Amniotic epithelial cell (primary cell): ENCODE results near the gene ARAP3.

Source experiments
- DNase-seq: peaks from one replicate; pipeline ENCODE4 v3.0.0-alpha.2; 2010; ENCODE audit warnings: low read depth

ARAP3 gene

DNA sequence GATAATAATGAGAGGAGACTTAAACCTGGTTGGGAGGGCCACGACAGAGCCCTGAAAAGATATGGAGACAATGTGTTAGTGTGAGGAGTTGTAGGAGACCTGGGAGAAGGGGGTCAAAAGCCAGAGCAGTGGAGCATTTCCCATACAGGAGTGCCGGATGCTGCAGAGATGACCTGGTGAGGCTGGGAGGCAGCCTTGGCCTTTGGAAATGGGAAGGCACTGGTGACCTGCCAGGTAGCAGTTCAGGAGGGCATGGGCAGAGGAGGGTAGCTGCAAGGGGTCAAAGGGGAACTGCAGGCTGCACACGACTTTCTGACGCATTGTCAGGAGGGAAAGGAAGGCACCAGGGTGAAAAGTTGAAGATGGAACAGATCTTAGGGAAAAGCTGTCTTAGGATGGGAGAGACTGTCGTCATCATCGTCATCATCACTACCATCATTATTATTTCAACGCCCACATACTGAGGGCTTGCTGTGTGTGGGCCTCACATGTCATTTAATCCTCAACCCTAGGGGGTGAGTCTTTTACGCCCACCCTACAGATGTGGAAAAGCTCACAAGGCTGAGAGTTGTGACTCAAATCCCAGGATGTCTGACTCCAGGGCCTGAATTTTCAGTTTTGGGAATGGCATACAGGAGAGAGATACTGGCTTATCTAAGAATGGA is 13.3 kb downstream of the ARAP3 start:
- no peak for DNase-seq

DNA sequence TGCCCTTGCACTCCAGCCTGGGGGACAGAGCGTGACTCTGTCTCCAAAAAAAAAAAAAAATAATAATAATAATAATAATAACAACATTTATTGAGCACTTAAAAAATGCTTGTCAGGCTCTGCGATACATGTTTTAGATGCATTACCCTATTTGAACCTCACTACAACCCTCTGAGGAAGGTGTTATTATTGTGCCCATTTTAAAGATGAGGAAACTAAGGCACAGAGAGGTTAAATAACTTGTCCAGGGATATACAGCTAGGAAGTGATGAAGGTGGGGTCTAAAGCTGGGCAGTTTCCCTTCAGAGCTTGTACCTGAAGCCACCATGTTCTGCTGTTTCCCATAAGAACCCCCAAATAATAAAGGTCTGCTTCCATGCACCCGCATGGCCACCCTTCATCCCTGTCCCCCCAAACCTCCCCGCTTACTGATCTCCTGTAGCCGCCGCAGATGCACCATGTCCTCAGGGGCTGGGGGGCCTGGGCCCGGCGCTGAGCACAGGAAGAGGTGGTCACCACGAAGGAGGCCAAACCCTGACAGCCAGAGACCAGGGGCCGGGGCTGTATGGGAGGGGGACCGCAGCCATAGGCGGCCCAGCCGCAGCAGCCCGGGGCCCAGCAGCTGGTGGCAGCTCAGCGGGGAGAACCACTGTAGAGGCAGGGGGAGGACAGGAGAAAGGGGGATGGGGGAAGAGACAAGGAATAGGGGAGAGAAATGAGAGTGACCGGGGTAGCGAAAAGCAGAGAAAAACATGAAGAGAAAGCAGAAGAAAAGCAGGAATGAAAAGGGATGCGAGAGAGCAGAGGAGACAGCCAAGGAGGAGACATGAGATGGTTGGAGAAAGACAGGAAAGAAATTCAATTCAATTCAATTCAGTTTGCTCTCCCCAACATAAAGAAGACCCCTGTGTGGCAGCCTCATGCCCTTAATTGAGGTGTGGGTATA is 15.8 kb downstream of the ARAP3 start:
- DNase-seq = no peak

DNA sequence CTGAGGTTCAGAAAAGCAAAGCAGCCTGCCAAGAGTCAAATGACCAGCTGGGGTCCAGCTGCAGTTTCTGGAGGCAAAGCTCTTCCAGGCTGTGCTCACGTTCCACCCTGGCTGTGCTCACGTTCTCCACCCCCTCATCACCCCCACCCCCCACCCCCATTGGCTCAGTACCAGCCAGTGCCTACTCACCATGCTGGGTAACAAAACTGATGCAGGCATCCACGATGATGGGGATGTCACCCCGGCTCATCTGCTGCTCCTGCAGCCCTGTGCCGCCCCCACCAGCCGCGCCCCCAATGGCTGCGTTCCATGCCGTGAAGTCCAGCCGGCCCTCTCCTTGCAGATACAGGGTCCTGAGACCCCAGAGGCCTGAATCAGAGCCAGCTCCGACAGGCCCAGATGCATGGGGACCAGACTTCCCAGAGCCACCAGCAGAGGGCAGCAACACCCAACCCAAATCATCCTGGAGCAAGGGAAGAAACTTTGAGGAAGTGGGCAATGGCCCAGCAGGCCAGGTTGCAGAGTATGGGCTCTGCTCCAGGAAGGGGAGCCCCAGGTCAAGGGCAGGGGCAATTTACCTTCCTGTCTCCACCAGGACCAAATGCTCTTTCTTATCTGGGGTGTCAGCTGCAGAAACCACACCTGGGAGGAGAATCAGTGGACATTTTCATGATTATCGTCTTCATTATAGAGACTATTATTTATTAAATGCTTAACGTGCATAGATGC is 17.1 kb downstream of the ARAP3 start:
- DNase-seq = peak; percentile 57

DNA sequence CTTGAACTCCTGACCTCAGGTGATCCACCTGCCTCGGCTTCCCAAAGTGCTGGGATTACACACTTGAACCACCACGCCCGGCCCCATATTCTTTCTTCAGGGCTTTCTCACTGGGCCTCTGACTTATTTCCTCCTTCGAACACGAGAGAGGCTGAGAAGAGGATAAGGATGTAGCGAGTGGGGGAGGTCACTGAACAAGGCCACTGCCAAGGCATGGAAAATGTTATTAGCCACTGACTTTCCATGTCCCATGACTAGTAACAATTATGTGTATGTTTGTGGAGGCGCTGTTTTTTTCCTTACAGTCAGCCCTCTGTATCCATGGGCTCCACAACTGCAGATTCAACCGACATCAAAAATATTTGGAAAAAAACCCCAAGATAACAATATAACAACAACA is 18.5 kb downstream of the ARAP3 start:
- no peak for DNase-seq

DNA sequence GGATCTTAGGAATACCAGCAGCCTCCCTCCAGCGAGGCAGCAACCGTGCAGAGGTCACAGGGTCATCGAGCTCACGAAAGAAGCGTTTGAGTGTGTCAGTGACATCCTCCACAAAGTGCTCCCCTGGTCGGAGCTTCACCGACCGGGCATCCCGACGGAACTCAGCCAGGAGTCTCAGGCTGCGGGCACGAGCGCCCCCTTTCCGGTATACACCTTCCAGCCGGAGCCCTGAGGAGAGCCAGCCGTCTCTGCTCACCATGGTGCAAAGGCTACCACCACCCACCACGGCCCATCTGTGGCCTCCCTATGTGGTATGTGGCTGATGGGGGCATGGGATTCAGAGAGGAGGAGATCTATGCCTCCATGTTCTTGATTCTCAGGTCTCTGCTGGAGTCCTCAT is 20.0 kb downstream of the ARAP3 start:
- no peak for DNase-seq

DNA sequence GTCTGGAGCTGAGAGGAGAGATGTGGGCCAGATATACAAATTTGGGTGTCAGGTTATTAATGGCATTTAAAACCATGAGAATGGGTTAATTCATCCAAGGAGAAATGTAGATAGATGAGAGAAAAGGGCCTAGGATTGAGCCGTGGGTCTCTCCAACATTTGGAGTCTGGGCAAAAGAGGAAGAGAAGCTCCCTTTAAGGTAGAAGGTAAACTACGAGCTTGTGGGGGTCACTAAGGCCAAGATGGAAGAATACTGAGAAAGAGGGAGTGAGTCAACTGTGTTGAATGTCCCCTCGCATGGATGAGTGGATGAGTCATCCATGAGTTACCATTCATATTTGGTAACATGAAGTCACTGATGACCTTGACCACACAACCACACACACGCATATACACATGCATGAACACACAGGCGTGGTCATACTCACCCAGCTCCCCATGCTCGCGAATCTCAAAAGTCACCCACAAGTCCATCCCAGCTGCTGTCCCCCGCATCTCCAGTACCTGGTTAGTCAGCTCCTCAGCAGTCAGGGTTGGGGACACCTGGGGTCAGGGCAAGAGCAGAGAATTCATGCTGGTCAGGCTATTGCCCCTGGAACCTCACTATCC is 24.0 kb downstream of the ARAP3 start:
- peak; percentile 96 for DNase-seq

DNA sequence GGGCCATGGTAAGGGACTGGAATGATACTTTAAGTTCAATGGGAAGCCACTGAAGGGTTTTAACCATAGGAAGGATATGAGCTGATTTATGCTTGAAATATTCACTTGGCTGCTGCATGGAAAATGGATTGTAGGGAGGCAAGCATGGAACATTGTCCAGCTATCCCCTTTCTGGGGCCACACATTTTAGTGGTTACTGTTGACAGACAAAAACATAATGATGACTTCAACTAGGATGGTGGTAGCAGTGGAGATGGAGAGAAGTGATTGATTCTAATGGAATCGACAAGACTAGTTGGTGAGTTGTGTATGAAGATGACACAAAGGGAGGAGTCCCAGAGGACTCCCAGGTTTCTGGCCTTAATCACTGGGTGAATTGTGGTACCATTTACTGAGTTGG is 24.6 kb downstream of the ARAP3 start:
- no peak for DNase-seq

DNA sequence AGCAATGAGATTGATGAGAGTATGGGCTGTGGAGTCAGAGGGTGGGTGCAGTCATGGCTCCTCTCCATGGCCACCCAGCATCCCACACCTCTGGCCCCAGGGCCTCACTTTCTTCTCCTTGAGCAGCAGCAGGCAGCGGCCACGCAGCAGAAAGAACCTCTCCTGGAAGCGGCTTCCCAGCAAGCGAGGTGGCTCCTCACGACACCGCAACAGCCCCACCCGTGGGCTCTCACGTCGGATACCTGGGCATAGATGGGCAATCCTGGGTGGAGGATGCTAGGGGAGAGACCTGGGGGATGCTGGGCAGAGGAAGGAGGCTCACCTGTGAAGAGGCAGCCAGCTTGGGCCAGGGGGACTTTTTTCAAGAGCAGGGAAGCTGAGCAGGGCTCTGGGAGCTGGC is 25.6 kb downstream of the ARAP3 start:
- DNase-seq = no peak

DNA sequence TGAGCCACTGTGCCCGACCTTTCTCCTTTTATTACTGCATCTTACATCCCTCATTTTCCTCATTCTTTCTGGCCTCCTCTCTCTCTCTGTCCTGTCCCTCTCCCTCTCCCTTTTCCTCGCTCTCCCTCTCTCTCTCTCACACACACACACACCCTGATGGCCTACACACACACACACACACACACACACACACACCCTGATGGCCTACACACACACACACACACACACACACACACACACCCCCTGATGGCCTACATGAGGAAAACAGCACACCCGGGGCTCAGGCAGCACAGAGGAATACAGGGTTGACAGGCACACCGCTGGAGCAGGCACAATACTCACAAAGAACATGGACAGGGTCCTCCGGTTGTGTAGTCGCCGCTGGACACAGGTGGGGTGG is 27.0 kb downstream of the ARAP3 start:
- no peak for DNase-seq

DNA sequence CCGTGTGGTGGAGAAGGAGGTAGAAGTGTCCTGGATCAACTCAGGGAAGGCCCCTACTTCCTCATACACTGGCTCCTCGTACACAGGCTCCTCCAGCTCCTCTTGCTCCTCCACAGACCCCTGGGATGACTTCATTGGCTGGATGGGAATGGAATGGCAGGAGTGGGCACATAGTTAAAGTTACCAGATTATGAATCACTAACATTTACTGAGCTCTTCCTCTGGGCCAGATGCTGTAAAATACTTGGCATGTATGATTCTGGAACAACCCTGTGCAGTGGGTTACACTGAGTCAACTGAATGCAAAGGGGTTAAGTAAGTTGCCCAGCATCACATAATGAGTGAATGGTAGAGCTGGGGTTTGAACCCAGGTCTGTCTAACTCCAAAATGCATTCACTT is 27.7 kb downstream of the ARAP3 start:
- peak; percentile 84 for DNase-seq

DNA sequence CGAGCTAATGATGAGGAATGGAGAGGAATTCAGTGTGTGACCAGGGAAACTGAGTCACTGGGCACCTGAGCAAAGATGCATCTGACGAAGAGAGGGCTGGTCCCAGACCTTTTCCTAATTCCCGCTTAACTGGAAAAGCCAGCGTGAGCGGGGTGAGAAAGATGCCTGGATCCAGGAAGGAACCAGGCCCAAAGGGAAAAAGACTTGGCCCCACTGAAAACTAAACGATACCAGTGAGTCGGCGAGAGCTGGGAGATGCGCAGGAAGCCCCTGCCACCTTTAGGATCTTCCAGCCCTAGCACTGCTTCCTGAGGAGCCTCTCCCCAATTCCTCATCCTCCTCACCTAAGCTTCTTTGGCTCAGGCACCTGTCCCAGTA is 30.3 kb downstream of the ARAP3 start:
- DNase-seq = no peak

DNA sequence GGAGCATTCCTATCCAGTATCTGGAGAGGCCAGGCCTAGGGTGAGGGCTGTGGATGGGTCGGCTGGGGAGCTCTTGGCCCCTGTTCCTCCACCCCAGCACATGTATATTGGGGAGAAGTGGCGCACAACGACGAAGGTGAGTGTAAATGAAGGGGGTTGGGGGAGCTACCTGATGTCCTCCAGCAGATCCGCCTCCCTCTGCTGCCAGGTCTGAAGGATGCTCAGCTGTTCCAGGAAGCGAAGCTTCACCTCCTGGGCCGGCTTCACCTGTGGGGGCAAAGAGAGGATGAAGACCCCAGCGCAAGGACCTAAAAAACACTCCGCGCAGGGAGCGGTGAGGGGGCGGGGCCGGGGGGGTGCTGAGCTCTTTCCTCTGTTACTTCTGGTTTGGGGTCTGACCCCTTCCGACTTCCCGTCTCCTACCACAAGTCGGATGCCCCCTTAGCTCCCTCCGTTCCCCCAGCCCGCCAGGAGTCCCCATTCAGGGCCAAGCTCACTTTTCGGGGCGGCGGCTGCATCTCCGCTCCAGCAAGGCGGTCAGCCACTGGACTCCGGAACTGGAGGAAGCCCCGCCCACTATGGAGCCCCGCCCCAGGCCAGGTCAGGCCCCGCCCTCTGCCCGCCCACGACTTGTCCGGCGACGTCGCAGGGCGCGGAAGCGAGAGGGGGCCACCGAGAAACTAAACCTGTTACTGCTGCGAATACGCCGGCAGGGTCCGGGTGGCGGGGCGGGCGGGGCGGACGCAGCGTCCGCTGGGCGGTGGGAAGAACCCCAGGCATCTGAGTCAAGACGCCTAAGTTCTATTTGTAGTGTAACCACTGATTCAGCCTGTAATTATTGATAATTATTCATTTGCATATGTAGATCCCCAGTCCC is 30.9 kb downstream of the ARAP3 start, which contains the start of gene FCHSD1:
TSS of gene FCHSD1 (minus strand) at position 568 of the 877 bp plus-strand sequence. CDS start at position 518, 50 bp downstream.
- DNase-seq = peak; percentile 64

DNA sequence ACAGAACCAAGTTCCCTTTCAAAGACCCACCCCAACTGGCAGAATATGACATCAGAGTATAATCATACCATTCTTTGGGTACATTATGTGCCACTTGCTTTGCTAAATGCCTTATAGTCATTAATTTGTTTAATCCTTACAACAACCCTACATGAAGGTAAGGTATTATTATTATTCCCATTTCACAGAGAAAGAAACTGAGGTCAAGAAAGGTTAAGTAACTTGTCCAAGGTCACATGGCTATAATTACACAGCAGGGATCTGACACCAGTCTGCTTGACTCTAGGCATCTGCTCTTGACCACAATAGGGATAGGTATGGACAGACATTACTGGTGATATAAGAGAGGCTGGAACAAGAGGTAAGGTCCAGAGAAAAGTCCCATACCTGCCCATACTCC is 32.1 kb downstream of the ARAP3 start:
- no peak for DNase-seq

DNA sequence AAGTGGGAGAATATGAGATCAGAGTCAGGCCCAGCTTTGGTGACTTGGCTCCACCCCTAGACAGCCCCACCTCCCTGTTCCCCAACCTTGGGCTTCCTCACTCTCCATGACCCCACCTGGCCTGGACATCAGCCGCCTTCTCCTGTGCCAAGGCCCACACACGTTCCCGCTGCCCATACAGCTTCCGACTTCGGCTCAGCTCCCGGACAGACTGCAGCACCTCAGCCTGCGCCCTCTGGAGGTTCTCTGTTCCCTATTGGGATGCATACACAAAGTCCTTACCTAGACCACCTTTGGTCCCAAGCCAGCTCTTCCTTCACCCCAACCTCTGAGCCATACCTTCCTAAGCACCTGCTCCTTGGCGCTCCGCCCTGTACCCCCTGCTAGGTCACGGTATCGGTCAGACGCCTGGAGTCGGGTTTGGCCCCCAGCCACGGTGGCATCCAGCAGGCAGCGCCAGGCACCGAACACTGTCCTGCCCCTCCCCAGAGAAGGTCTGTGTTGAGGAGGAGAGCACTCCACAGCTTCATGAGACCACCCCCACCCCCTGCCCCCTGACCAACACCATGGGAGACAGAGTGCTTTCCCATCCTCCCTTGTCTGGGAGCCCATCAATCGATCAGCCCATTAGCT is 32.9 kb downstream of the ARAP3 start:
- DNase-seq = no peak

DNA sequence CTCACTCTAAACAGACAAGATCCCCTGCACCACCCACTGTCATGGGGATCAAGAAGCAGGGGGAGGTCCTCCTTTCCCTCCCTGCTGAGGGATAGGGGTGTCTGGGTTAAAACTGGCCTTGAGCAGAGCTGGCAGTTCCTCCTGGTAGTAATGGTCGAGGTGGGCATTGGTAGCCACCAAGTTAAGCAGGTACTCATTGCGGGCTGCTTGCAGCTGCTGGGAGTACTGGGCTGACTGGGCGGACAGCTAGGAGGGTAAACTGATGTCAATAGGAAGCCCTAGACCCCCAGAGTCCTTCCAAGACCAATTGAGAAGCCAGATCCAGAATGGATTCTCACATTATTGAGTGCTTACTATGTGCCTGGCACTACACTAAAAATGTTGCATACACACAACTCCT is 34.2 kb downstream of the ARAP3 start:
- DNase-seq = no peak

DNA sequence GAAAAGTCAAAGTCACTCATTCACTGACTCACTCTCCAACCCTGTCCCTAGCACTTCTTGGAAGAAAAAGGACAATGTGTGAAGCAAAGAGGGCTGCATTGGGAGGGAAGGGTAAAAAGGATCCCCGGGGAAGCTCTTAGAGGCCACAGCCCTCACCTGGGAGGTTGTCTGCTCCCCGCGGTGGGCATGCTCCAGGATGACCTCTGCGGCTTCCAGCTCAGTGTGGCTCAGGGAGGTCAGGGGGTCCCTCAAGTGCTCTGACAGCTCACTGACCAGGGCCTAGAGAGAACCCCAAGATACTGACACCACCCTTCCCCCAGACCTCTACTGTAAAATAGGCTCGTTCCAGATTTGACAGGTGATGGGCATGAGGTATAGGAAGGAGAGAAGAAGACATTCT is 34.8 kb downstream of the ARAP3 start:
- no peak for DNase-seq

DNA sequence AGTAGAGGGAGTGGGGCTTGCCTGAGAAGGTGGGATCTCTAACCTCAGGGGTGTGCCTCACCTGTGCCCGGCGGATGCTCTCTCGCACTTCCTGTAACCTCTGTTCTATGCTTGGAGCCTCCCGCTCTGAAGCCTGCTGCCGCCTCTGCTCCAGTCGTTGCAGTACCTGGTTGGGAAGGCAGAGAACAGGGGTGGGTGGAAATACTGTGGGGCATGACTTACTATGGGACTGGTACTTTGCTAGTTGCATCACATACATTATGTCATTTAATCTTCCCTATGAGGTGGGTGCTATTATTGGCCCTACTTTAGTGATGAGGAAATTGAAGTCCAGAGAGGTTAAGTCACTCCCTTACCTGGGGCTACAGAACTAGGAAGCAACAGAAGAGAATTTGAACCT is 36.0 kb downstream of the ARAP3 start:
- DNase-seq = no peak

DNA sequence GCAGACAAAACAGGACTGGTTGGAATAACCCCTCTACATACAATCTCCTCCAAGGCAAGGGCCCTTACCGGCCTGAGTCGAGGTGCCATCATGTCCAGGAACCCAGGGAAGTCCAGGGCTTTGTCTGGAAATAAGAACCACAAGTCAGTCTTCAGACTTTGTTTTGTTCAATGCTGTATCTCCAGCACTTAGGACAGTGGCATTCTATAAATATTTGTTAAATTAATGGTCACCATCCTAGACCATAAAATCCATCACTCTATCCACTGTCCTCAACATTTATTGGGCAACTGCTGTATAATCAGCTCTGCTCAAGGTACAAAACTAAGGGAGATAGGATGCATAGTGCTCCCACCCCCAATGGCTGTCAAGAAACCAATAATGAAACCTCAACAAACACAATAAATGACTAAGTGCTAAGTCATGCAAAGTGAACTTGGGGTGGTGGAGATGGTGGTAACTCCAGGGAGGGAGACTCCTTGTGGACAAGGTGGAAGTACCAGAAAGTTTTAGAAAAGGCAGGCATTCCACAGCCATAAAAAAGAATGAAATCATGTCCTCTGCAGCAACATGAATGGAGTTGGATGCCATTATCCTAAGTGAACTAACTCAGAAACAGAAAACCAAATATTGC is 40.3 kb downstream of the ARAP3 start:
- DNase-seq = peak; percentile 68

DNA sequence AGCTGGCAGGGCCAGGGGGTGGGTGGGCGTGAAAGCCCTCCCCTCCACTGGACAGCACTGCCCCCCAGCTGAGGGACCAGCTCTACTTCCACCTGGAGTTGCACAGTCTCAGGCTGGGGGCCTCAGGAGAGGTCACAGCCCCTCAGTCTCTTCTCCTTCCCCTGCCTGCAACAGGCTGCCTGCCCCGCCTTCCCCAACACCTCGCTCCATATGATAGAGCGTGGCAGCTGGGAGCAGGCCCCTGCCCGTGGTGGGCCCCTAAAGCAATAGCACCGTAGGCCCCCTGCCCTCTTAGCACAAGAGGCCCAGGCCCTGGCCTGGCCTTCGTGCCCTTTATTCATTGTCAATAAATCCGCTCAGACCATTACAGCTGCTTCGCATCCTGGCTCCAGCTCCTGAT is 41.3 kb downstream of the ARAP3 start:
- DNase-seq = no peak

DNA sequence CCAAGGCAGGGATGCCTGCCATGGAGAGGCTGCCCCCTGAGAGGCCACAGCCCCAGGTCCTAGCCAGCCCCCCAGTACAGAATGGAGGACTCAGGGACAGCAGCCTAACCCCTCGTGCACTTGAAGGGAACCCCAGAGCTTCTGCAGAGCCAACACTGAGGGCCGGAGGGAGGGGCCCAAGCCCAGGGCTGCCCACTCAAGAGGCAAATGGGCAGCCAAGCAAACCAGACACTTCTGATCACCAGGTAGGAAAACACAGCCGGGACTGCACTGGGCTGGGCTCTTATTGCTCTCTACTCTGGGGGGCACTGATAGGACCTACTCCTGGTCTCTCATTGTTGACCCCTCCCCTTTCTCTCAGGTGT is 42.0 kb downstream of the ARAP3 start:
- DNase-seq = no peak
